Adrenal gland (tissue), 12 donors: ENCODE results near the gene ARV1. TPM values are rescaled to one million over a fixed set of nuclear protein-coding genes. Genes with fewer than 3 reads are reported as not detected.
"Not testable (repeated sequence)": the region's sequence is repeated elsewhere in the genome, so short reads cannot be mapped to it uniquely, and the experiment has no call there.

ENCODE experiments used
- DNase-seq, 7 donors: peaks; one replicate each; pipeline ENCODE4 v3.0.0-alpha.2; 2019 to 2020
- H3K27ac ChIP-seq, 5 donors: fragments of 200-600 bp; sonication (generic) in 4 of 5; 1 replicate in 3 of 5; 2 replicates in 2 of 5; pipeline versions ENCODE4 v1.5.1 to v1.8.0; 2016 to 2020; ENCODE audit warnings: mild to moderate bottlenecking in 1 of 5
- H3K27me3 ChIP-seq: fragments of 200-600 bp; 2 replicates; pipeline ENCODE4 v1.8.0; 2021
- H3K36me3 ChIP-seq, 2 donors: fragments of 200-600 bp; replicated peaks in 1 of 2; 1 replicate in 1 of 2; 2 replicates in 1 of 2; pipeline versions ENCODE4 v1.5.1 to v1.8.0; 2018 to 2022
- H3K4me1 ChIP-seq, 2 donors: fragments of 200-600 bp; replicated peaks in 1 of 2; 1 replicate in 1 of 2; 2 replicates in 1 of 2; pipeline versions ENCODE4 v1.5.1 to v1.8.0; 2018 to 2021
- H3K4me3 ChIP-seq, 4 donors: fragments of 200-600 bp; sonication (generic) in 3 of 4; one replicate each; pipeline ENCODE4 v1.5.1; 2016 to 2018
- H3K9me3 ChIP-seq, 3 donors: fragments of 200-600 bp; sonication (generic) in 1 of 3; replicated peaks in 1 of 3; 1 replicate in 2 of 3; 2 replicates in 1 of 3; pipeline versions ENCODE4 v1.5.1 to v1.8.0; 2016 to 2021
- POLR2A ChIP-seq, 2 donors: fragments of 450-650 bp; IDR thresholded peaks; one replicate each; pipeline ENCODE4 v1.6.1; 2017; ENCODE audit warnings: antibody characterized with exemption in 2 of 2, mild to moderate bottlenecking in 2 of 2, moderate library complexity in 1 of 2
- WGBS, 4 donors: extraction: QIAGEN DNeasy Blood & Tissue Kit in 2 of 4; methylation state at CpG; one replicate each; pipeline versions ENCODE4 v1.1.5 to v1.1.7; 2013 to 2017; 5-methylcytosine and 5-hydroxymethylcytosine counted together
- intact Hi-C, 2 donors: fragments of 100-400 bp; cut with DNase I; formaldehyde crosslinking; loops; one replicate each; pipeline versions ENCODE4 v1.14.1 to v1.15.0; 2022 to 2023
- polyA plus RNA-seq, 3 donors: library from polyadenylated mRNA; stranded (reverse); fragments of 200-250 nt in 2 of 3; fragments of 350-450 nt in 1 of 3; fragmentation: Illumina TruSeq in 1 of 3; extraction: RNeasy Lipid Tissue Mini Kit (QIAGEN cat#74804) in 1 of 3; gene quantifications; one replicate each; pipeline ENCODE4 v1.2.3, GENCODE V29; 2013 to 2014
- total RNA-seq, 9 donors: library from RNA; depleted of rRNA in 4 of 9; stranded (reverse); fragments of >200 nt in 4 of 9; fragments of 120-200 nt in 1 of 9; fragmentation: NEBNext Ultra II Directional in 1 of 9; extraction: Animal tissue kit (Norgen Biotek cat#: 25700) in 1 of 9; gene quantifications; one replicate each; pipeline versions ENCODE4 v1.1.0 to v1.2.4, GENCODE V29; 2013 to 2023
- TF ChIP-seq, protein P1 (sequence below), 6 experiments: fragments of 450-650 bp in 4 of 6; fragments of 200-600 bp in 2 of 6; sonication (generic) in 1 of 6; IDR thresholded peaks; 1 replicate in 5 of 6; 2 replicates in 1 of 6; pipeline versions ENCODE4 v1.5.1 to v1.8.0; 2016 to 2021; ENCODE audit warnings: antibody characterized with exemption in 6 of 6, mild to moderate bottlenecking in 2 of 6, moderate library complexity in 1 of 6
- donor health status: healthy with polysubstance abuse.
- donor health status: Bipolar disorder and iron deficiency.
- donor health status: DM: yes; HTN: yes; CAD: no.
- donor health status: DM: no; HTN: no; CAD: no.
- donor health status: DM: no; HTN: no; CAD: no.
- donor health status: DM: yes; HTN: yes; CAD: no.

Gene ARV1
- total and polyA plus RNA-seq, 12 donors: 20.1 to 81.5 (median 23.9) TPM

DNA sequence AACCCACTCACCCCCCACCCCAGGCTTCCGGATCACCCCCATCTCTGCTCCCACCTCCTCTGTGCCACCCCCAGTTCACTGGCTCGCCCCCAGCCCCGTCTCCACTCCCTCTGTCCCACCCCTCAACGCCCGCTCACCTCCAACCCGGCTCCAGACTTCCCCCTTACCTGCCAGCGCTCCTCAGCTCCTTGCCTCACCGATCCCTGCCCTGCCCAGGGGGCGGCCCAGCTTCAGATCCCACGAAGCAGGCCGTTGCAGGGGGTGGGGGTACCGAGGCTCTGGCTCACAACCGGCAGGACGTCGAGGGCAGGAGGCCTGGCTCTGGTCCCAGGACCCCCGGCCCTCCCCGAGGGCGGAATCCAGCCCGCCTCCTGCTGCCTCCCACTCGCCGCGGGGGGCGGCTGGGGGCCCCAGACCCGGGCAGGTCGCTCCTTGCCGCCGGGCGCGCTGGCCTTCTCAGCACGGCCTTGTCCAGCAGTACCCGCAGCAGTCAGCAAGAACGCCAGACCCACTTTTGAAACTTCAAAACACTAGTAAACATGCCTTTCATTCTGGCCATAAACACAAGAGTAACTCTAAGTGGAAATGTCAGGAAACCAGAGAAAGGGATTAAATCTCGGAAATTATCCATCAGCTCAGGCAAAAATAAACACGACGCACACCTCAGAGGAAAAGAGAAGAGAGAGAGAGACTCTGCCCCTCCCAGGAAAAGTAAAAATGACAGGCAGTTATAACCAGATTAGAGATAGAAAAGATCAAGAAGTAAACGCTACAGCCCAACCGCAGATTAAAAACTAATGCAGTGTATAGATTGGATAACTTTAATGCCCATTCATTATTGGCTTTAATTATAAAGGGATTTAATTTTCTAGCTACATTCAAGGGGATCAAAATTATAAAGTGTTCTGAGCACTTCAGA lies 62.2 kb downstream of the ARV1 start:
- DNase-seq: peak in 4 of 7 donors; percentile 20 to 42 (median 26)
- H3K4me3 ChIP-seq: peak overlapping the region in 3 of 4 donors; percentile 23 to 99 (median 47)
- no peaks in the 10 kb centered on the region for H3K36me3 ChIP-seq
- no peaks in the 10 kb centered on the region for H3K9me3 ChIP-seq
- peak overlapping the region in 3 of 5 donors; percentile 21 to 88 (median 70) for H3K27ac ChIP-seq
- WGBS, 4 donors: 3 to 6% (median 5%) methylated on average over 23 to 37 of the region's 37 CpGs
- intact Hi-C loops: loop anchor here in 1 of 2 donors (5.0 kb wide), 1 partner anchor 119 kb away; no protein-coding TSS in a partner anchor
- no peaks in the 10 kb centered on the region for H3K27me3 ChIP-seq
- TF ChIP-seq POLR2A (IDR thresholded peaks at IDR 0.05): no peak
- TF ChIP-seq, protein P1, sequence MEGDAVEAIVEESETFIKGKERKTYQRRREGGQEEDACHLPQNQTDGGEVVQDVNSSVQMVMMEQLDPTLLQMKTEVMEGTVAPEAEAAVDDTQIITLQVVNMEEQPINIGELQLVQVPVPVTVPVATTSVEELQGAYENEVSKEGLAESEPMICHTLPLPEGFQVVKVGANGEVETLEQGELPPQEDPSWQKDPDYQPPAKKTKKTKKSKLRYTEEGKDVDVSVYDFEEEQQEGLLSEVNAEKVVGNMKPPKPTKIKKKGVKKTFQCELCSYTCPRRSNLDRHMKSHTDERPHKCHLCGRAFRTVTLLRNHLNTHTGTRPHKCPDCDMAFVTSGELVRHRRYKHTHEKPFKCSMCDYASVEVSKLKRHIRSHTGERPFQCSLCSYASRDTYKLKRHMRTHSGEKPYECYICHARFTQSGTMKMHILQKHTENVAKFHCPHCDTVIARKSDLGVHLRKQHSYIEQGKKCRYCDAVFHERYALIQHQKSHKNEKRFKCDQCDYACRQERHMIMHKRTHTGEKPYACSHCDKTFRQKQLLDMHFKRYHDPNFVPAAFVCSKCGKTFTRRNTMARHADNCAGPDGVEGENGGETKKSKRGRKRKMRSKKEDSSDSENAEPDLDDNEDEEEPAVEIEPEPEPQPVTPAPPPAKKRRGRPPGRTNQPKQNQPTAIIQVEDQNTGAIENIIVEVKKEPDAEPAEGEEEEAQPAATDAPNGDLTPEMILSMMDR (IDR thresholded peaks at IDR 0.05): peak in 3 of 6 experiments; percentile 5 to 16 (median 7)
- H3K4me1 ChIP-seq: peaks cover 11 to 24% of the 10 kb centered on the region in 2 donors

DNA sequence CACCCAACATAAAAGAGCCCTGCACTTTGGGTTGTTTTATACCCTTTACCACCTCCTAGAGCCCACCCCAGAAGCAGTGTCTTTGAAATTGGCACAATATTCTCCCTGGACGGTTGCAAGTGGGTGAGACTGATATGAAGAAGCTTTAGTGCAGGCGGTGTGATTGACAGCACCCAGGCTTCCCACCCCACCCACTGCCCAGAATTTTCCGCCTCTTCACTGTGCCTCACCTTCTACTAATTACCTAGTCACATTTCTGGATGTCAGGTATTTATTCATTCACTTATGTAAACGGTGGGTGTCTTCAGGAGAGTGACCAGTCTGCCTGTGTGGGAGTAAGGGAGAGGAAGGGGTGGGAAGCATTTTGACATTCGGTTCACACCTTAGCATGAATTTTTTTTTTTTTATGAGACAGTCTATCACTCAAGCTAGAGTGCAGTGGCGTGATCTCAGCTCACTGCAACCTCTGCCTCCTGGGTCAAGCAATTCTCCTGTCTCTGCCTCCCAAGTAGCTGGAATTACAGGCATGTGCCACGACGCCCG lies 62.9 kb downstream of the ARV1 start:
- no peak for TF ChIP-seq POLR2A (IDR thresholded peaks at IDR 0.05)
- TF ChIP-seq, protein P1 (IDR thresholded peaks at IDR 0.05): no peak
- no peak overlapping the region for H3K4me3 ChIP-seq
- DNase-seq: no peak
- no peaks in the 10 kb centered on the region for H3K36me3 ChIP-seq
- peak overlapping the region in 1 of 5 donors; percentile 70 for H3K27ac ChIP-seq
- H3K27me3 ChIP-seq: no peaks in the 10 kb centered on the region
- no peaks in the 10 kb centered on the region for H3K9me3 ChIP-seq
- intact Hi-C loops: loop anchor here in 1 of 2 donors (5.0 kb wide), 1 partner anchor 119 kb away; no protein-coding TSS in a partner anchor
- 75 to 85% (median 81%) methylated on average over 9 of the region's 9 CpGs for WGBS, 4 donors
- H3K4me1 ChIP-seq: peaks cover 11 to 22% of the 10 kb centered on the region in 2 donors

DNA sequence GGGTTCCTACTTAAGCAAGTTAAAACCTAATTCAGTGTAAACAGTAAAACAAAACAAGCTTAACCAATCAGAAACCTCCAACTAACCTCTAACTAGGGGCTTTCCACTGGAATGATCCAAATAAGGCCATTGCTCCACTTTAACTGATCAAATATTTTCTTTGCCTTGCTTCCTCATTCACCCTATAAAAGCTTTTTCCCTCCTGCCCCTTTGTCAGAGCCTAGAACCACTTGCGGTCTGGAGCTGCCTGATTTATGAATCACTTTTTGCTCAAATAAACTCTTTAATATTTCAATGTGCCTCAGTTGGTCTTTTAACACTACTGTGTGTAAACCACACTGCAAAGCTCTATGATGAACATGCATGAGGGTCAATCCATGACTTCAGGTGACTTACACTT lies 65.7 kb downstream of the ARV1 start:
- DNase-seq: no peak
- Histone ChIP-seq H3K27me3 (no peaks in the 10 kb centered on the region), H3K4me1 (peaks cover 5 to 8% of the 10 kb centered on the region in 2 donors), H3K36me3 (no peaks in the 10 kb centered on the region), H3K27ac (no peak overlapping the region), H3K9me3 (no peaks in the 10 kb centered on the region), H3K4me3 (no peak overlapping the region)
- 88 to 97% (median 97%) methylated on average over 1 of the region's 1 CpG for WGBS, 4 donors
- TF ChIP-seq POLR2A (IDR thresholded peaks at IDR 0.05): no peak
- TF ChIP-seq, protein P1 (IDR thresholded peaks at IDR 0.05): no peak
- intact Hi-C loops: loop anchor here in 1 of 2 donors (5.0 kb wide), 1 partner anchor 122 kb away; no protein-coding TSS in a partner anchor

DNA sequence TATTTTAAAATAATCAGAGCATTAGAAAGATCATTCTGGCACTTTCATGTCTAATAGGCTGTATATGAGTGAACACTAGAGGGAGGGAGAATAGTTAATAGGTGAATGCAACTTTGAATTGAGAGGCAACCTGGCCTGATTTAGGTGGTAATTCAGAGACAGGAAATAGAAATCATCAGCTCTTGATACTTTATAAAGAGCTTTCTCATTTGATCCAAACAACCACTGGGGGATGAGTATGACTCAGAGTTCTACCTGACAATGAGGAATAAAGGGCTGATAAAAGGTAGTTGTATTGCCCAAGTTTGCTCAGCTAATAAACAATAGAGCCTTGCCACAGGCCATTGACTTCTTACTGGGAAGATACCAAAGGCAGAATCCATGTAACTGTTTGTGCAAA lies 66.4 kb downstream of the ARV1 start:
- Histone ChIP-seq H3K4me1 (peaks cover 5 to 8% of the 10 kb centered on the region in 2 donors), H3K4me3 (no peak overlapping the region), H3K27ac (no peak overlapping the region), H3K27me3 (no peaks in the 10 kb centered on the region), H3K36me3 (no peaks in the 10 kb centered on the region), H3K9me3 (no peaks in the 10 kb centered on the region)
- no peak for DNase-seq
- TF ChIP-seq POLR2A (IDR thresholded peaks at IDR 0.05): no peak
- TF ChIP-seq, protein P1 (IDR thresholded peaks at IDR 0.05): no peak
- intact Hi-C loops: no loop called here

DNA sequence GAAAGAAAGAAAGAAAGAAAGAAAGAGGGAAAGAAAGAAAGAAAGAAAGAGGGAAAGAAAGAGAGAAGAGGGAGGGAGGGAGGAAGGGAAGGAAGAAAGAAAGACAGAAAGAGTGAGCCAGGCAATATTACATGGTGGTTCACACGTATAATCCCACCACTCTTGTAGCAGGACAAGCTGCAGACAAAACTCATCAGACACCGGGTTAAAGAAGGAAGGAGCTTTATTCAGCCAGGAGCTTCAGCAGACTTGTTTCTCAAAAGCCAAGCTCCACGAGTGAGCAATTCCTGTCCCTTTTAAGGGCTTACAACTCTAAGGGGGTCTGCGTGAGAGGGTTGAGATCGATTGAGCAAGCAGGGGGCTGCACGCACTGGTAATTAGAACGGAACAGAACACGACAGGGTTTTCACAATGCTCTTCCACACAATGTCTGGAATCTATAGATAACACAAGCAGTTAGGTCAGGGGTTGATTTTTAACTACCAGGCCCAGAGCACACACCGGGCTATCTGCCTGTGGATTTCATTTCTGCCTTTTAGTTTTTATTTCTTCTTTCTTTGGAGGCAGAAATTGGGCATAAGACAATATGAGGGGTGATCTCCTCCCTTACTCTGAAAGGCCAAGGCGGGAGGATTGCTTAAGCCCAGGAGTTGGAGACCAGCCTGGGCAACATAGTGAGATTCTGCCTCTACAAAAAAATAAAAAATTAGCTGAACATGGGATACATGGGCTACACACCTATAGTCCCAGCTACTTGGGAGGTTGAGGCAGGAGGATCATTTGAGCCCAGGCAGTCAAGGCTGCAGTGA lies 67.2 kb downstream of the ARV1 start:
- H3K4me3 ChIP-seq, H3K4me1 ChIP-seq, H3K27ac ChIP-seq, DNase-seq, H3K27me3 ChIP-seq, H3K36me3 ChIP-seq, H3K9me3 ChIP-seq, intact Hi-C loops: not testable (repeated sequence)
- WGBS, 4 donors: 87 to 93% (median 90%) methylated on average over 10 of the region's 10 CpGs
